OCI-LY3 (cell line): ENCODE data around the gene GARRE1.

Source experiments
- EZH2phosphoT487 ChIP-seq: fragments of 200-600 bp; shearing (Covaris generic); IDR thresholded peaks from 2 replicates; pipeline ENCODE4 v1.6.1; 2018; ENCODE audit warnings: antibody characterized with exemption, mixed run types, low read depth
- TF ChIP-seq, protein P1 (sequence below): fragments of 200-600, 300-600 bp; sonication (generic); IDR thresholded peaks from 2 replicates; pipeline ENCODE4 v1.5.1; 2014; ENCODE audit warnings: antibody characterized with exemption, low read length, low read depth

DNA sequence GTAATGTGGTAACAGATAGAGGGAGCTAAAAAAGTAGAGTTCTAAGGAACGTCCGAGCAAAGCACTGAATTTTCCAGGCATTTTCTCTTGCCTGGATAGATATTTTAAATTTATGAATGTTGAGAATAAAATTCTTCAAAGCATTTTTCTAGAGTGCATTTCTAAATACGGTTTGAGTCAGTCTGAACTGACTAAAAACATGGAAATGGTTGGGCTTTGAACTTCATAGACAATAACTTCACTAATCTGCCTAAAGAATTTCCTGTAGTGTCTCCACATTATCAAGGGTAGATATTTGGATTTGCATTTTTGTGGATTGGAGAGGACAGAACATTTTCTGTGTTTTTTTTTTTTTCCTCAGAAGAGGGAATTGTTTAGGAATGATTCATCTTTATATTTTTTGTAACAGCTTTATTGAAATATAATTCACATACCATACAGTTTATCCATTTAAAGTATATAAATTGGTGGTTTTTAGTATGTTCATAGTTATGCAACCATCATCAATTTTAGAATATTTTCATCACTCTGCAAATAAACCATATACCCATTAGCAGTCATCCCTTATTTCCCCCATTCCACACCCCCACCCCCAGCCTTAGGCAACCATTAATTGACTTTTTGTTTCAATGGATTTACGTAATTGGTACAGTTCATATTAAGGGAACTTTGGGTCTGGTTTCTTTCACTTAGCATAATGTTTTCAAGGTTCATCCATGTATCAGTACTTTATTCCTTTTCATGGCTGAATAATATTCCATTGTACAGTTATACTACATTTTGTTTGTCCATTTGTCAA, 20.7 kb downstream of the GARRE1 start:
- TF ChIP-seq, protein P1, sequence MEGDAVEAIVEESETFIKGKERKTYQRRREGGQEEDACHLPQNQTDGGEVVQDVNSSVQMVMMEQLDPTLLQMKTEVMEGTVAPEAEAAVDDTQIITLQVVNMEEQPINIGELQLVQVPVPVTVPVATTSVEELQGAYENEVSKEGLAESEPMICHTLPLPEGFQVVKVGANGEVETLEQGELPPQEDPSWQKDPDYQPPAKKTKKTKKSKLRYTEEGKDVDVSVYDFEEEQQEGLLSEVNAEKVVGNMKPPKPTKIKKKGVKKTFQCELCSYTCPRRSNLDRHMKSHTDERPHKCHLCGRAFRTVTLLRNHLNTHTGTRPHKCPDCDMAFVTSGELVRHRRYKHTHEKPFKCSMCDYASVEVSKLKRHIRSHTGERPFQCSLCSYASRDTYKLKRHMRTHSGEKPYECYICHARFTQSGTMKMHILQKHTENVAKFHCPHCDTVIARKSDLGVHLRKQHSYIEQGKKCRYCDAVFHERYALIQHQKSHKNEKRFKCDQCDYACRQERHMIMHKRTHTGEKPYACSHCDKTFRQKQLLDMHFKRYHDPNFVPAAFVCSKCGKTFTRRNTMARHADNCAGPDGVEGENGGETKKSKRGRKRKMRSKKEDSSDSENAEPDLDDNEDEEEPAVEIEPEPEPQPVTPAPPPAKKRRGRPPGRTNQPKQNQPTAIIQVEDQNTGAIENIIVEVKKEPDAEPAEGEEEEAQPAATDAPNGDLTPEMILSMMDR, result no peak
- no peak for TF ChIP-seq EZH2phosphoT487
